A549 treated with CORT108297 at 1 μM for 4 hours (cell line): ENCODE results near the gene ELOVL3. TPM values are rescaled to one million over a fixed set of nuclear protein-coding genes. Genes with fewer than 3 reads are reported as not detected.

Experiments
- total RNA-seq: library from RNA; stranded (reverse); fragments of 200-300 nt; extraction: Qiagen RNA extraction; gene quantifications from 5 replicates; pipeline ENCODE4 v1.2.3, GENCODE V29; 2022

Gene ELOVL3
- 0.16 to 0.40 TPM (median 0.30 TPM) in 5 replicates for total RNA-seq

DNA sequence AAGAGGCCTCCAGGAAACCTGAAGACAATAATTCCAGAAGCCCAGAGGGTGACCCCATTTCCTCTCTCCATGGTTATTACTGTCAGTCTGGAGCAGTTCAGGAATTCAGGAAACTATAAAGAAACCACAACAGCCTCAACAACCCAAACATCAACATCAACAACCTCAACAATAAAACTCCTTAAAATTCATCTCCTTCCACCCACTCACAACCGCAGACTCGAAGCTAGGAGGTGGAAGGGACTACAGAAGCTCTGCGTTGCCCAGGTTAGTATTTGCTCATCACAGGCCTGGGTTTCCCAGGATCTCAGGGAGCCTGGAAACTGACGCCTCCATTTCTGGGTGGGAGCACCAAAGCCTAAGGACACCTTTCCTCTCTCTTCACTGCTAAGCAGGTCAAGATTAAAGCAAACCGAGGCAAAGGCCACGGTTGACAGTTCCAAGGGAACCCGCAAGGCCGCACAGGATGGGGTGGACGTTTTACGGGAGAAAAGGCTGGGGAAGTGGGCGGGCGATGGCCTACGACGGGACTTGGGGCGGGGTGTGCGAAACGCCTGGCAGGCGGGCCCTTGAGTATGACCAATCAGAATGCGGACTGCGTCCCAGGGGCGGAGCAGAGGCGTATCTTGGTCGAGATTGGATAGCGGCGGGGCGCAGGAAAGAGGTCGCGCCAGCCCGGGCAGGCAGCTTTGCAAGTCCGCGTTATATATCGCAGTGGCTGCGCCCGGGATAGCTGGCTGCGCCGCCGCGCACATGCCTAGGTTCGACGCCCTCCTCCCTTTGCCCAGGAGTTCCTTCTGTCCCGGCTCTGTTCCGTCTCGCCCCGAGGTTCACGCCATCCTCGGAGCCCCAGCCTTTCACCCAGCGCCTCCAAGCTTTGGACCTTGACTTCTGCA is at the start of gene ELOVL3:
ELOVL3 (plus strand) TSS at position 654 of the 896 bp plus-strand sequence. CDS start 250 bp downstream, outside the sequence.

DNA sequence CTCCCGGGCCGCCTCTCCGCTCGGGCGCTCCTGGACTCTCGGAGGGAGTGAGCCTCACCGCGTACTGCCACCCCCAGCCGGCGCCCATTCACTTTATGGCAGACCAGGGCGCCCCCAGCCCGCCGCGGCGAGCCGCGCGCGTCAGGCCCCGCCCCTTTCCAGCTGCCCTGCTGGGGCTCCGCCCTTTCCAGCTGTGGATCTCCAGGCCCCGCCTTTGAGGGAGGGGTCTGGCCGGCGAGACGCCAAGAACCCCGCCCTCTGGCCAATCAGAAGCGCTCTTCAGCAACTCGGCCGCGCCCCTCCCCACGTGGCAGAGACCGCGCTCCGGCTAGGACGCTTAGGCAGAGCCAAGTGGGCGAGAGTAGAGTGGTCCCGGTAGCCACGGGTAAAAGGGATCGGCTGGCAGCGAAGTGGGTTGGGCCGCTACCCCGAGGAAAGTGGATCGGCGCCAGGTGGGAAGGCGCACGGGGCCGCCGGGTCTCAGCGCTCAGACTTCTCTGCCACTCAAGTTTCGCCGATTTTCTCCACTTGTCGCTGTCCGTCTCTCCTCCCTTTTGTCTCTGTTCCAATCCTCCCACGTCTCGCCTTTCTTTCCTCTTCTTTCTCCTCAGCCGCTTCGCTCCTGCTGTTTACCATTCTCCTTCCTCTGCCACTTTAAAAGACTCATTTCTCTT is 15.5 kb downstream of the ELOVL3 start, which contains the start of gene PITX3:
PITX3 (minus strand) TSS at position 69 of the 674 bp plus-strand sequence. CDS start 9,432 bp downstream, outside the sequence.

GRCh38 chr10:102245082-102245931 is 19.2 kb downstream of the ELOVL3 start, which contains the start of gene GBF1:
Gene GBF1, plus strand, starts transcription at chr10:102245532. Its CDS starts 13,407 bp downstream, at chr10:102258939.

Other genes with a start within 250 kb of the ELOVL3 start
- 10.1 to 12.6 TPM (median 11.7 TPM) in 5 replicates for gene ARMH3, start 170.1 kb upstream of the ELOVL3 start, total RNA-seq
- 25.6 to 39.3 TPM (median 36.0 TPM) in 5 replicates for gene HPS6, start 160.9 kb upstream of the ELOVL3 start, total RNA-seq
- 29.7 to 43.0 TPM (median 40.8 TPM) in 5 replicates for gene LDB1, start 105.9 kb upstream of the ELOVL3 start, total RNA-seq
- gene PPRC1, start 93.3 kb upstream of the ELOVL3 start, total RNA-seq = 48.1 to 62.1 TPM (median 57.8 TPM) in 5 replicates
- 166 to 187 TPM (median 171 TPM) in 5 replicates for gene NOLC1, start 73.9 kb upstream of the ELOVL3 start, total RNA-seq
- gene PITX3, start 15.2 kb downstream of the ELOVL3 start, total RNA-seq = 0.37 to 0.51 TPM (median 0.43 TPM) in 5 replicates
- 22.7 to 27.3 TPM (median 26.3 TPM) in 5 replicates for gene GBF1, start 19.2 kb downstream of the ELOVL3 start, total RNA-seq
- 68.1 to 102 TPM (median 85.6 TPM) in 5 replicates for gene NFKB2, start 169.4 kb downstream of the ELOVL3 start, total RNA-seq
- 0.18 to 0.60 TPM (median 0.46 TPM) in 5 replicates for gene PSD, start 192.5 kb downstream of the ELOVL3 start, total RNA-seq
- gene FBXL15, start 194.5 kb downstream of the ELOVL3 start, total RNA-seq = 6.5 to 12.1 TPM (median 10.1 TPM) in 5 replicates
- gene CUEDC2, start 206.3 kb downstream of the ELOVL3 start, total RNA-seq = 61.2 to 73.2 TPM (median 66.7 TPM) in 5 replicates
- 0.08 to 0.19 TPM (median 0.17 TPM) in 5 replicates for gene C10orf95, start 225.2 kb downstream of the ELOVL3 start, total RNA-seq